ENCODE data around the gene IMPG2. TPM values are rescaled to one million over a fixed set of nuclear protein-coding genes. Genes with fewer than 3 reads are reported as not detected.
A peak's percentile ranks its signal among the peaks of the same experiment; 100 is the strongest.

IMPG2 gene
- 2.6 TPM for total RNA-seq

DNA sequence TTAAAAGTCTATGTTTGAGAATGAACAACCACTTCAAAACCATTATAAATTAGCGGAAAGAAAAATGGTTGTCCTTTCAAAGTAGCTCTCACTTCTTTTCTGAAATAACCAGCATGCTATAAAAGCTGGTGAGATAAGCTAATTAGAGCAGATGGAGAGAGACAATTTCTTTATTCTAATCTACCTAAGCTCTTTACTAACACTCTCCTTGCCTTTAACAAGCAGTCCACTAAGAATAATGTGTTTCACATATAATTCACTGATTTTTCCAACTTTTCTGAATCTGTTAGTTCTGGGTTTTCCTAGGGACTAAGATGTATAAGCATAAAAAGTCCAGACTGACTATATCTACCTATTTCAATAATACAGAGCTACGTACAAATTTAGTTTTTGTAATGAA lies at the start of gene IMPG2:
TSS of gene IMPG2 (minus strand) at position 101 of the 400 bp plus-strand sequence. CDS start 203 bp downstream, outside the sequence.
- Histone ChIP-seq H3K36me3 (ENCODE audit: control insufficient read depth in 3 of 3, insufficient read depth in 3 of 3, low read length in 3 of 3) (peaks cover 0 to 2% (median 0%) of the 10 kb centered on the region in 3 donors), H3K4me1 (ENCODE audit: control insufficient read depth in 3 of 3, insufficient read depth in 3 of 3, low read length in 3 of 3) (no peaks in the 10 kb centered on the region), H3K4me3 (ENCODE audit: low read length in 3 of 3) (no peak within 1 kb of the TSS), H3K9ac (ENCODE audit: low read depth in 1 of 3, low read length in 3 of 3) (no peak within 1 kb of the TSS), H3K9me3 (ENCODE audit: control insufficient read depth in 3 of 3, low read length in 3 of 3) (no peaks in the 10 kb centered on the region), H3K27ac (ENCODE audit: low read depth, low read length) (no peak within 1 kb of the TSS), H3K27me3 (ENCODE audit: control insufficient read depth in 3 of 3, insufficient read depth in 3 of 3, low read length in 3 of 3) (no peaks in the 10 kb centered on the region)

DNA sequence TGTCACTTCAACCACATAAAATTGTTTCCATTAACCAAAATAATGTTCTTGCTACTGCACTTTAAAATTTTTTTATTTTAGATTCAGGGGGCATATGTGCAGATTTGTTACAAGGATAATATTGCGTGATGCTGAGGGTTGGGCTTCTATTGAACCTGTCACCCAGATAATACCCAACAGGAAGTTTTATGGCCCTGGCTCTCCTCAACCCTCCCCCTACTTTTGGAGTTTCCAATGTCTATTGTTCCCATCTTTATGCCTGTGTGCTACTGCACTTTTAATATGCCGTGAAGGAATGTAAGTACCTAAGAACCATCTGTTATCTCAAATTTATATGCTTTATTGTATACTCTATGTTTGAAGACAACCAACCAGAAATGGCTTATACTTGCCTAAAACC lies 42.0 kb upstream of the IMPG2 start:
- no peaks in the 10 kb centered on the region for H3K9me3 ChIP-seq (ENCODE audit: control insufficient read depth in 3 of 3, low read length in 3 of 3)
- no peaks in the 10 kb centered on the region for H3K4me1 ChIP-seq (ENCODE audit: control insufficient read depth in 3 of 3, insufficient read depth in 3 of 3, low read length in 3 of 3)
- no peak overlapping the region for H3K4me3 ChIP-seq (ENCODE audit: low read length in 3 of 3)
- no peak overlapping the region for H3K27ac ChIP-seq (ENCODE audit: low read depth, low read length)
- no peaks in the 10 kb centered on the region for H3K27me3 ChIP-seq (ENCODE audit: control insufficient read depth in 3 of 3, insufficient read depth in 3 of 3, low read length in 3 of 3)
- no peak overlapping the region for H3K9ac ChIP-seq (ENCODE audit: low read depth in 1 of 3, low read length in 3 of 3)
- peaks cover 0 to 17% (median 10%) of the 10 kb centered on the region in 3 donors for H3K36me3 ChIP-seq (ENCODE audit: control insufficient read depth in 3 of 3, insufficient read depth in 3 of 3, low read length in 3 of 3)

DNA sequence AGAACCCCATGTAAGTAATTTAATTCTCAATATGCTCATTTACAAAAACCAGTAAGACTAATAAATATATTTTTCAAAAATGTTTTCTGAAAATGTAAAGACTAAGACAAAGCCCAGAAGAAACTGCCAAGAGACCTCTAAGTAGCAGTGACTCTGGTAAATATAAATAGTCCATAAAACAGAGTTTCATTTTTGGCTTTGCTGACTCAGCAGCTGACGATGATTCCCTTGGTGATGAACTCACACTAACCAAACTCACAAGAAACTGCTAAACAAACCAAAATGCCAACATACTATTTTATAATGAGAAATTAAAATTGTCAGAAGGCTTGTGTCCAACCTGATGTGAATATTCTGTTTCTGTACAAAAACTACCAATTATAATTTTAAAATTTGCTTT lies 31.5 kb upstream of the IMPG2 start:
- Histone ChIP-seq H3K9me3 (ENCODE audit: control insufficient read depth in 3 of 3, low read length in 3 of 3) (peaks cover 0 to 2% (median 0%) of the 10 kb centered on the region in 3 donors), H3K4me1 (ENCODE audit: control insufficient read depth in 3 of 3, insufficient read depth in 3 of 3, low read length in 3 of 3) (no peaks in the 10 kb centered on the region), H3K4me3 (ENCODE audit: low read length in 3 of 3) (no peak overlapping the region), H3K36me3 (ENCODE audit: control insufficient read depth in 3 of 3, insufficient read depth in 3 of 3, low read length in 3 of 3) (peaks cover 5 to 9% (median 5%) of the 10 kb centered on the region in 3 donors), H3K27me3 (ENCODE audit: control insufficient read depth in 3 of 3, insufficient read depth in 3 of 3, low read length in 3 of 3) (no peaks in the 10 kb centered on the region), H3K27ac (ENCODE audit: low read depth, low read length) (no peak overlapping the region), H3K9ac (ENCODE audit: low read depth in 1 of 3, low read length in 3 of 3) (no peak overlapping the region)

DNA sequence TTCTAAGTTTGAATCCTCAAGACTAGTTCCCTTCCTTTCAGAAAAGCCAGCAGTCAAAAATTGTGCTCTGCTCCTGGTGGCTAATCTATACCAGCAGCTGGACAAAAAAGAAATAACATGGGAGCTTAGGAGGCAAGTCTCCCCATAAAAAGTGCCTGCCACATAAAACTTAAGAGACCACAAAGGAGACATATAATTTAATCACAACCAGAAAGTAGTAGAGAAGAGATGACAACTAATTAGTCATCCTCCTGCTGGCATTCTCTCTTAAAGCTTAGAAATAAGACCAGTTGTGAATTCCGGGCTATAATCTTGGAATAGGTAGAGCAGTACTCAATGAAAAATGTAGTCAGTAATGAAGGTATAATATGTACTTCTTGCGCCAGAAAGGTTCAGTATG lies 20.2 kb upstream of the IMPG2 start:
- Histone ChIP-seq H3K27me3 (ENCODE audit: control insufficient read depth in 3 of 3, insufficient read depth in 3 of 3, low read length in 3 of 3) (no peaks in the 10 kb centered on the region), H3K36me3 (ENCODE audit: control insufficient read depth in 3 of 3, insufficient read depth in 3 of 3, low read length in 3 of 3) (peaks cover 0 to 11% (median 10%) of the 10 kb centered on the region in 3 donors), H3K4me3 (ENCODE audit: low read length in 3 of 3) (no peak overlapping the region), H3K9me3 (ENCODE audit: control insufficient read depth in 3 of 3, low read length in 3 of 3) (no peaks in the 10 kb centered on the region), H3K27ac (ENCODE audit: low read depth, low read length) (no peak overlapping the region), H3K9ac (ENCODE audit: low read depth in 1 of 3, low read length in 3 of 3) (no peak overlapping the region), H3K4me1 (ENCODE audit: control insufficient read depth in 3 of 3, insufficient read depth in 3 of 3, low read length in 3 of 3) (no peaks in the 10 kb centered on the region)

DNA sequence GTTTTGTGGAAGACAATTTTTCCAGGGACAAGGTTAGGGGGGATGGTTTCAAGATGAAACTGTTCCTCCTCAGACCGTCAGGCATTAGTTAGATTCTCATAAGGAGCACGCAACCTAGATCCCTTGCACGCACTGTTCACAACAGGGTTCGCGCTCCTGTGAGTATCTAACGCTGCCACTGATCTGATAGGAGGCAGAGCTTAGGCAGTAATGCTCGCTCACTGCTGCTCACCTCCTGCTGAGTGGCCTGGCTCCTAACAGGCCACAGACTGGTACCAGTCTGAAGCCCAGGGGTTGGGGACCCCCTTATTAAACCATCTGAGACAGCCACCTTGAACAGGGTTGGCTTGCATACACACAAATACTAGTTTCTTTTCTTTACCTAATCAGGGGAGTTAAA lies 13.5 kb upstream of the IMPG2 start:
- Histone ChIP-seq H3K9me3 (ENCODE audit: control insufficient read depth in 3 of 3, low read length in 3 of 3) (no peaks in the 10 kb centered on the region), H3K27me3 (ENCODE audit: control insufficient read depth in 3 of 3, insufficient read depth in 3 of 3, low read length in 3 of 3) (no peaks in the 10 kb centered on the region), H3K27ac (ENCODE audit: low read depth, low read length) (no peak overlapping the region), H3K4me3 (ENCODE audit: low read length in 3 of 3) (no peak overlapping the region), H3K36me3 (ENCODE audit: control insufficient read depth in 3 of 3, insufficient read depth in 3 of 3, low read length in 3 of 3) (peaks cover 2 to 7% (median 5%) of the 10 kb centered on the region in 3 donors), H3K9ac (ENCODE audit: low read depth in 1 of 3, low read length in 3 of 3) (no peak overlapping the region), H3K4me1 (ENCODE audit: control insufficient read depth in 3 of 3, insufficient read depth in 3 of 3, low read length in 3 of 3) (no peaks in the 10 kb centered on the region)

DNA sequence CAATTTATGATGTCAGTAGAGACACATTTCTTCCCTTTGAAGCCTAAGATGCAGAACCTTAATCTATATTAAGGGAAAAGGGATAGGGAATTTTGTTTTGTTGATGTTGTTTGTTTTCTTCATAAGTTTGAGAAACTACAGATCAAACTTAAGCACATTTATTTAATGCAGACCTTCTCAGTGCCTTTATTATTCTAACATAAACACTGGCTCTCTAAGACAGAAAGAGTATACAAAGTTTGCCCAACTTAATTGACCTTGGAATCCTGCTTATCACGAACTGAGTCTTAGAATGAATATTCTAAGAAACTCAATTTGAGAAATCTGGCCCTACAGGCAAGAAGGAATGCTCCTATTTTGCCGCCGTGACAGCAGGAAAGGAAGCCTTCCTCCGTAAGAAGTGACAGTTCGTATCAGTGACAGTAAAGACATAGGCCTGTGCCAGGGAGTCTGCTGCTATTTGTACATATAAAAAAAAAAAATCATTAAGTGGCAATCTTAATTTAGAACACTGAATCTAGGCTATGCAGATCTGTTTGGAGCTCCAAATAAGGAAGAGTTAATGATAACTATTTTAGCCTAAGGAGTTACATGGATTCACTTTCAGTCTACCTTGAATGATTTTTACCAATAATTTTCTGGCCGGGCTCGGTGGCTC lies 8.8 kb upstream of the IMPG2 start:
- H3K9me3 ChIP-seq (ENCODE audit: control insufficient read depth in 3 of 3, low read length in 3 of 3), result no peaks in the 10 kb centered on the region
- no peaks in the 10 kb centered on the region for H3K4me1 ChIP-seq (ENCODE audit: control insufficient read depth in 3 of 3, insufficient read depth in 3 of 3, low read length in 3 of 3)
- H3K27me3 ChIP-seq (ENCODE audit: control insufficient read depth in 3 of 3, insufficient read depth in 3 of 3, low read length in 3 of 3), result no peaks in the 10 kb centered on the region
- H3K36me3 ChIP-seq (ENCODE audit: control insufficient read depth in 3 of 3, insufficient read depth in 3 of 3, low read length in 3 of 3), result peaks cover 4 to 8% (median 5%) of the 10 kb centered on the region in 3 donors
- no peak overlapping the region for H3K27ac ChIP-seq (ENCODE audit: low read depth, low read length)
- H3K9ac ChIP-seq (ENCODE audit: low read depth in 1 of 3, low read length in 3 of 3), result no peak overlapping the region
- H3K4me3 ChIP-seq (ENCODE audit: low read length in 3 of 3), result no peak overlapping the region

DNA sequence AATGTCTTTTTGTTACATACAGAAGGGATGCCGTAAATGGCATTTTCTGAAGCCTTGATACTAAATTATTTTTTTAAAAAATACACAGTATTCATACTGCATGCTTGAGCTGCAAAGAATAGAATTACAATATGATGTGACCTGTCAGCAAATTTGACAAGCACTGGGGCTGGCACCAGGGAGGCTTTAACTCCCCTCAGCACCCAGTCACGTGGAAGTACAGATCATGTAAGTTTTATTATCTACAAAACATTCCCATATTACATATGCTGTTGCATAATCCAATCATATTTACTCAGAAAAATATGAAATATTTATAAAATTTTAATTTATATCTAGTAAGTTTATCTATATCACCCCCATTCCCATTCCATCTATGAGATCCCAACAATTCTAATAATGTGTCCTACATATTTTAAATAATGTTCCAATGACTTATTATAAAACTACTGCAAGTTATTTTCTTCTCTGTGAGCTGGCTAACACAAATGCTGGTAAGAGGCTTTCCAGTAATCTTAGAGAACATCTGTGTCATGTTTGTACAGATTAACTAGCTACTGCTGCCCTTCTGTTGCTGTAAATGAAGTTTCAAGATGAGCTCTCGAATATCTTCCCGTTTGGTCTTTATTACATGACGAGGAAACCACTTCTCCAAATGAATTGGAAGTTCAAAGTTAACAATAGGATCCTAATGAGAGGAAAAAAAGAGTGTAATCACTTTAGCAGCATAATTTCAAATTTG lies 5.2 kb upstream of the IMPG2 start:
- Histone ChIP-seq H3K36me3 (ENCODE audit: control insufficient read depth in 3 of 3, insufficient read depth in 3 of 3, low read length in 3 of 3) (peaks cover 2 to 8% (median 4%) of the 10 kb centered on the region in 3 donors), H3K27me3 (ENCODE audit: control insufficient read depth in 3 of 3, insufficient read depth in 3 of 3, low read length in 3 of 3) (no peaks in the 10 kb centered on the region), H3K4me3 (ENCODE audit: low read length in 3 of 3) (no peak overlapping the region), H3K9ac (ENCODE audit: low read depth in 1 of 3, low read length in 3 of 3) (no peak overlapping the region), H3K9me3 (ENCODE audit: control insufficient read depth in 3 of 3, low read length in 3 of 3) (no peaks in the 10 kb centered on the region), H3K27ac (ENCODE audit: low read depth, low read length) (no peak overlapping the region), H3K4me1 (ENCODE audit: control insufficient read depth in 3 of 3, insufficient read depth in 3 of 3, low read length in 3 of 3) (no peaks in the 10 kb centered on the region)

DNA sequence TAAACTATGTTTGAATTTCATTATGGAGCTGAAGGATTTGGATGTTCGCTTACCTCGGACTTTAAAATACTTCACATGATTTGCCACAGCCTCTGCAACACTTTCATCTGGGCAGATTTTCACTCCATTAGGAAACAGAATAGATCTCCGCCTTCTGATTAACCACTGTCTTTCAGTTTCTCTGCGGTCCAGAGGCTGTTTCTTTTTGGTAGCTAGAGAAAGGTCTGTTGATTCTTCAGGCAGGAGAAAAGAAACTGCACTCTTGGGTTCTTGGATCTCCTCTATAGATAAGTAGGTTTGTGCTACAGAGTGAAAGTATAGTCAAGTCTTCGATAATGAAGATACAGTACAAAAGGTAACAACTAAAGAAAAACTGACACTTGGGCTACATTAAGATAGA lies 844 bp downstream of the IMPG2 start:
- Histone ChIP-seq H3K4me1 (ENCODE audit: control insufficient read depth in 3 of 3, insufficient read depth in 3 of 3, low read length in 3 of 3) (no peaks in the 10 kb centered on the region), H3K9ac (ENCODE audit: low read depth in 1 of 3, low read length in 3 of 3) (no peak overlapping the region), H3K9me3 (ENCODE audit: control insufficient read depth in 3 of 3, low read length in 3 of 3) (no peaks in the 10 kb centered on the region), H3K36me3 (ENCODE audit: control insufficient read depth in 3 of 3, insufficient read depth in 3 of 3, low read length in 3 of 3) (no peaks in the 10 kb centered on the region), H3K27me3 (ENCODE audit: control insufficient read depth in 3 of 3, insufficient read depth in 3 of 3, low read length in 3 of 3) (no peaks in the 10 kb centered on the region), H3K27ac (ENCODE audit: low read depth, low read length) (no peak overlapping the region), H3K4me3 (ENCODE audit: low read length in 3 of 3) (no peak overlapping the region)

DNA sequence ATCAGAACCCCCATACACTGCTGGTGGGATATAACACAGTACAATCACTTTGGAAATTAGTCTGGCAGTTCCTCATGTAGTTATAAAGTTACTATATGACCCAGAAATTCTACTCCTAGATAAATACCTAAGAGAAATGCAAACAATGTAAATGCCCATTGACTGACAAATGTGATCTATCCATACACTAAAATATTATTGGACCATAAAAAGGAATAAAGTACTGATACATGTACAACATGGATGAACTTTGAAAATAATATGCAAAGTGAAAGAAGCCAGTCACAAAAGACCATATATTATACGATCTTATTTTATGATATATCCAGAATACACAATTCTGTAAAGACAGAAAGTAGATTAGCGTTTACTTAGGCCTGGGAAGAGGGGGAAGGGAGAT lies 7.8 kb downstream of the IMPG2 start:
- H3K9ac ChIP-seq (ENCODE audit: low read depth in 1 of 3, low read length in 3 of 3), result no peak overlapping the region
- H3K4me3 ChIP-seq (ENCODE audit: low read length in 3 of 3), result no peak overlapping the region
- H3K27me3 ChIP-seq (ENCODE audit: control insufficient read depth in 3 of 3, insufficient read depth in 3 of 3, low read length in 3 of 3), result no peaks in the 10 kb centered on the region
- peaks cover 0 to 4% (median 0%) of the 10 kb centered on the region in 3 donors for H3K4me1 ChIP-seq (ENCODE audit: control insufficient read depth in 3 of 3, insufficient read depth in 3 of 3, low read length in 3 of 3)
- no peak overlapping the region for H3K27ac ChIP-seq (ENCODE audit: low read depth, low read length)
- H3K9me3 ChIP-seq (ENCODE audit: control insufficient read depth in 3 of 3, low read length in 3 of 3), result no peaks in the 10 kb centered on the region
- no peaks in the 10 kb centered on the region for H3K36me3 ChIP-seq (ENCODE audit: control insufficient read depth in 3 of 3, insufficient read depth in 3 of 3, low read length in 3 of 3)

DNA sequence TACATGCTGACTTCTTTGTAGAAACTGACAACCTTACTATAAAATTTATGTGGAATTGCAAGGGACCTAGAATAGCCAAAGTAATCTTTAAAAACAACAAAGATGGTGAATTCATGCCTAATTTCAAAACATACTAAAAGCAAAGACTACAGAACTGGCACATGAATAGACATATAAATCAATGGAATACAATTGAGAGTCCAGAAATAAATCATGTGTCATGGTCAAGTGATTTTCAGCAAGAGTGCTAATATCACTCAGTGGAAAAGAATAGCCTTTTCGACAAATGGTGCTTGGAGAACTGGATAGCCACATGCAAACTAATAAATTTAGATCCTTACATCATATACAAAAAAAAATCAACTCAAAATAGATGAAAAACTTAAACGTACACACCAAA lies 8.7 kb downstream of the IMPG2 start:
- peak overlapping the region; percentile 51 for H3K27ac ChIP-seq (ENCODE audit: low read depth, low read length)
- H3K4me1 ChIP-seq (ENCODE audit: control insufficient read depth in 3 of 3, insufficient read depth in 3 of 3, low read length in 3 of 3), result peaks cover 0 to 4% (median 0%) of the 10 kb centered on the region in 3 donors
- no peaks in the 10 kb centered on the region for H3K27me3 ChIP-seq (ENCODE audit: control insufficient read depth in 3 of 3, insufficient read depth in 3 of 3, low read length in 3 of 3)
- H3K9ac ChIP-seq (ENCODE audit: low read depth in 1 of 3, low read length in 3 of 3), result no peak overlapping the region
- H3K9me3 ChIP-seq (ENCODE audit: control insufficient read depth in 3 of 3, low read length in 3 of 3), result no peaks in the 10 kb centered on the region
- no peak overlapping the region for H3K4me3 ChIP-seq (ENCODE audit: low read length in 3 of 3)
- H3K36me3 ChIP-seq (ENCODE audit: control insufficient read depth in 3 of 3, insufficient read depth in 3 of 3, low read length in 3 of 3), result no peaks in the 10 kb centered on the region
